K562 (cell line): ENCODE data around the gene PCCB. TPM values are rescaled to one million over a fixed set of nuclear protein-coding genes. Genes with fewer than 3 reads are reported as not detected.

Experiments
- ATAC-seq: fragments of 200-7000 bp; cut with Tn5 transposase; 3 replicates; pipeline ENCODE4 v1.9.1; 2020; ENCODE audit warnings: moderate library complexity
- BruUV-seq: library from RNA; stranded (reverse); fragments of 400-500 nt; replicated peaks from 2 replicates; lab custom pipeline; 2021; lab: Mats Ljungman, UMichigan
- CTCF ChIA-PET: fragments of 300-600 bp; formaldehyde crosslinking; extraction: SDS; loops from one replicate; lab custom pipeline; 2021; ENCODE audit warnings: low intra/inter-chr PET ratio; lab: Yijun Ruan, JAX
- POLR2A ChIA-PET: fragments of 300-600, 350-650 bp; sonication (Branson Sonifier 250); formaldehyde crosslinking; extraction: SDS; loops from one replicate; lab custom pipeline; 2021; ENCODE audit warnings: antibody characterized with exemption, inconsistent platforms; lab: Yijun Ruan, JAX
- DNase-seq, 4 experiments: peaks; one replicate each; pipeline versions ENCODE4 v3.0.0 to v3.0.0-alpha.2; 2011 to 2018; ENCODE audit warnings: low spot score in 3 of 4, mixed read lengths in 3 of 4; ENCODE audit errors: extremely low read depth in 1 of 4
- FAIRE-seq: peaks from 2 replicates; lab custom pipeline; 2011; peaks lifted over from hg19 to GRCh38; lab: Jason Lieb, UNC
- H2AFZ ChIP-seq: 2 replicates; pipeline ENCODE4 v1.6.0; 2011; ENCODE audit warnings: low read depth, low read length, control low read depth, inconsistent platforms
- H3K27ac ChIP-seq: fragments of 200-600 bp; 3 replicates; pipeline ENCODE4 v1.8.0; 2011; ENCODE audit warnings: low read depth, mild to moderate bottlenecking, control low read depth, inconsistent platforms, low read length, moderate library complexity, mixed read lengths; ENCODE audit errors: extremely low read depth
- H3K27me3 ChIP-seq, 2 experiments: fragments of 300-600 bp in 1 of 2; 2 replicates in 1 of 2; 3 replicates in 1 of 2; pipeline versions ENCODE4 v1.6.0 to v1.8.0; 2011; ENCODE audit warnings: inconsistent platforms in 2 of 2, low read length in 2 of 2, mild to moderate bottlenecking in 1 of 2, mixed read lengths in 1 of 2, moderate library complexity in 1 of 2; ENCODE audit not compliant: control insufficient read depth in 2 of 2, insufficient read depth in 2 of 2
- H3K36me3 ChIP-seq: fragments of 300-600 bp; 3 replicates; pipeline ENCODE4 v1.8.0; 2011; ENCODE audit warnings: mild to moderate bottlenecking, low read length, inconsistent platforms; ENCODE audit not compliant: control insufficient read depth, insufficient read depth
- H3K4me1 ChIP-seq, 2 experiments: fragments of 200-600 bp in 1 of 2; replicated peaks in 1 of 2; 2 replicates in 1 of 2; 3 replicates in 1 of 2; pipeline versions ENCODE4 v1.5.1 to v1.8.0; 2011; ENCODE audit warnings: inconsistent platforms in 2 of 2, low read length in 2 of 2, mild to moderate bottlenecking in 1 of 2, mixed read lengths in 1 of 2, moderate library complexity in 1 of 2; ENCODE audit not compliant: control insufficient read depth in 2 of 2, insufficient read depth in 2 of 2
- H3K4me2 ChIP-seq: 2 replicates; pipeline ENCODE4 v1.6.1; 2011; ENCODE audit warnings: low read length, control low read depth, inconsistent platforms, mixed read lengths; ENCODE audit not compliant: insufficient read depth
- H3K4me3 ChIP-seq: fragments of 200-600 bp; sonication (generic), shearing (Covaris generic); 2 replicates; pipeline ENCODE4 v1.5.1; 2016; ENCODE audit warnings: control low read depth, inconsistent platforms
- H3K79me2 ChIP-seq: fragments of 200-600 bp; 3 replicates; pipeline ENCODE4 v1.8.0; 2011; ENCODE audit warnings: low read length, inconsistent platforms; ENCODE audit not compliant: control insufficient read depth, insufficient read depth
- H3K9ac ChIP-seq, 2 experiments: 2 replicates each; pipeline versions ENCODE4 v1.6.0 to v1.6.1; 2011; ENCODE audit warnings: low read depth in 2 of 2, low read length in 2 of 2, control low read depth in 1 of 2, inconsistent platforms in 1 of 2, mild to moderate bottlenecking in 1 of 2, mixed read lengths in 1 of 2; ENCODE audit not compliant: insufficient read depth in 1 of 2
- H3K9me1 ChIP-seq: one replicate; pipeline ENCODE4 v1.6.0; 2011; ENCODE audit warnings: inconsistent platforms, mild to moderate bottlenecking, low read length, moderate library complexity; ENCODE audit not compliant: control insufficient read depth, insufficient read depth
- H3K9me3 ChIP-seq: replicated peaks from 2 replicates; pipeline ENCODE4 v1.5.1; 2011; ENCODE audit warnings: low read depth, low read length, inconsistent platforms; ENCODE audit not compliant: control insufficient read depth, insufficient read depth
- H4K20me1 ChIP-seq: replicated peaks from 2 replicates; pipeline ENCODE4 v1.6.1; 2011; ENCODE audit warnings: low read length, inconsistent platforms, mixed read lengths; ENCODE audit not compliant: control insufficient read depth, insufficient read depth
- ATF1 ChIP-seq, 2 experiments: fragments of 450-650 bp in 1 of 2; IDR thresholded peaks; 2 replicates each; pipeline ENCODE4 v1.6.1; 2016; ENCODE audit warnings: missing compliant biosample characterization in 1 of 2, missing genetic modification characterization in 1 of 2
- CREB3L1 ChIP-seq: fragments of 450-650 bp; IDR thresholded peaks from 2 replicates; pipeline ENCODE4 v1.6.1; 2014; ENCODE audit warnings: low read depth, mild to moderate bottlenecking, moderate library complexity, borderline replicate concordance
- DMBX1 ChIP-seq: fragments of 250-450 bp; sonication (Bioruptor Pico); IDR thresholded peaks from 2 replicates; pipeline ENCODE4 v1.8.0; 2022; ENCODE audit warnings: inconsistent platforms, mild to moderate bottlenecking, moderate library complexity, borderline replicate concordance
- GABPB1 ChIP-seq: sonication (generic); formaldehyde crosslinking; IDR thresholded peaks from 2 replicates; pipeline ENCODE4 v1.8.0; 2022; ENCODE audit warnings: mild to moderate bottlenecking, missing genetic modification reagents
- HNRNPK ChIP-seq: fragments of 200-400 bp; formaldehyde crosslinking; IDR thresholded peaks from one replicate; pipeline ENCODE4 v1.6.1; 2018; ENCODE audit warnings: mild to moderate bottlenecking, low read depth, low read length; ENCODE audit not compliant: poor library complexity, severe bottlenecking
- KLF16 ChIP-seq: IDR thresholded peaks from 2 replicates; pipeline ENCODE4 v1.6.1; 2016; ENCODE audit warnings: antibody characterized with exemption
- MTF1 ChIP-seq: fragments of 250-450 bp; sonication (Bioruptor Pico); IDR thresholded peaks from 2 replicates; pipeline ENCODE4 v1.9.0; 2021; ENCODE audit warnings: moderate library complexity, mild to moderate bottlenecking, inconsistent platforms, borderline replicate concordance
- NCOA1 ChIP-seq: fragments of 450-650 bp; IDR thresholded peaks from 2 replicates; pipeline ENCODE4 v1.6.1; 2016; ENCODE audit warnings: low read depth
- POLR2AphosphoS5 ChIP-seq: IDR thresholded peaks from 2 replicates; pipeline ENCODE4 v1.6.1; 2011; ENCODE audit warnings: mild to moderate bottlenecking, low read depth, low read length, moderate library complexity; ENCODE audit not compliant: control insufficient read depth, insufficient read depth
- RAD21 ChIP-seq, 2 experiments: fragments of 250-450 bp in 1 of 2; fragments of 450-650 bp in 1 of 2; sonication (Bioruptor Pico) in 1 of 2; formaldehyde crosslinking in 1 of 2; IDR thresholded peaks in 1 of 2; conservative IDR thresholded peaks in 1 of 2; 2 replicates each; pipeline versions ENCODE4 v1.4.0 to v1.8.0; 2020 to 2022; ENCODE audit warnings: mild to moderate bottlenecking in 2 of 2, moderate library complexity in 1 of 2
- STAT5A ChIP-seq: IDR thresholded peaks from 2 replicates; pipeline ENCODE4 v1.6.1; 2012; ENCODE audit warnings: low read length, inconsistent platforms, borderline replicate concordance
- ZNF224 ChIP-seq: sonication (generic); formaldehyde crosslinking; IDR thresholded peaks from 2 replicates; pipeline ENCODE4 v1.8.0; 2022; ENCODE audit warnings: mild to moderate bottlenecking, missing genetic modification reagents
- ZNF253 ChIP-seq: fragments of 250-450 bp; sonication (Bioruptor Pico); conservative IDR thresholded peaks from 2 replicates; pipeline ENCODE4 v1.6.1; 2021; ENCODE audit warnings: mild to moderate bottlenecking
- ZNF408 ChIP-seq: fragments of 250-450 bp; sonication (Bioruptor Pico); IDR thresholded peaks from 2 replicates; pipeline ENCODE4 v1.4.0; 2020; ENCODE audit warnings: low read depth, mild to moderate bottlenecking, moderate library complexity
- WGBS: fragments of 100-300 bp; shearing (Covaris generic); methylation state at CpG from one replicate; pipeline ENCODE4 v1.1.6; 2016; ENCODE audit warnings: low coverage, mixed read lengths; ENCODE audit not compliant: insufficient coverage; ENCODE audit errors: missing lambda C conversion rate; 5-methylcytosine and 5-hydroxymethylcytosine counted together
- in situ Hi-C: fragments of 300-500 bp; cut with MboI; formaldehyde crosslinking; loops from 4 replicates; pipeline ENCODE4 v1.15.0; 2018; ENCODE audit warnings: inconsistent platforms, mixed read lengths
- intact Hi-C: fragments of 100-400 bp; cut with micrococcal nuclease; formaldehyde crosslinking; loops from 2 replicates; pipeline ENCODE4 v1.14.2; 2022
- polyA plus RNA-seq, 8 experiments: library from polyadenylated mRNA; depleted of rRNA in 4 of 8; stranded (reverse) in 5 of 8; unstranded in 3 of 8; fragments of >200 nt; fragmentation: Nextera tagmentation in 2 of 8; fragmentation: Illumina TruSeq in 1 of 8; extraction: Ambion mirVana in 2 of 8; extraction: Trizol in 1 of 8; gene quantifications; 2 replicates each; pipeline versions ENCODE4 v1.2.1 to v1.2.3, GENCODE V29; 2011 to 2014; ENCODE audit warnings: inconsistent platforms in 1 of 8, missing spikeins in 1 of 8
- total RNA-seq, 7 experiments: library from RNA; depleted of rRNA in 6 of 7; stranded (reverse); fragments of >200 nt in 6 of 7; fragmentation: Illumina TruSeq in 2 of 7; extraction: Trizol in 2 of 7; gene quantifications; 2 replicates each; pipeline versions ENCODE4 v1.2.1 to v1.2.3, GENCODE V29; 2011 to 2021; ENCODE audit warnings: low replicate concordance in 1 of 7
- TF ChIP-seq, protein P1 (sequence below): fragments of 250-450 bp; sonication (Bioruptor Pico); IDR thresholded peaks from 2 replicates; pipeline ENCODE4 v1.8.0; 2022; ENCODE audit warnings: moderate library complexity, mild to moderate bottlenecking, inconsistent platforms

PCCB gene
- total and polyA plus RNA-seq, 9 of the 15 experiments (the other 6 are each of a cell fraction or from before 2014, with no cell fraction given): 69.5 to 173 (median 92.8) TPM

DNA sequence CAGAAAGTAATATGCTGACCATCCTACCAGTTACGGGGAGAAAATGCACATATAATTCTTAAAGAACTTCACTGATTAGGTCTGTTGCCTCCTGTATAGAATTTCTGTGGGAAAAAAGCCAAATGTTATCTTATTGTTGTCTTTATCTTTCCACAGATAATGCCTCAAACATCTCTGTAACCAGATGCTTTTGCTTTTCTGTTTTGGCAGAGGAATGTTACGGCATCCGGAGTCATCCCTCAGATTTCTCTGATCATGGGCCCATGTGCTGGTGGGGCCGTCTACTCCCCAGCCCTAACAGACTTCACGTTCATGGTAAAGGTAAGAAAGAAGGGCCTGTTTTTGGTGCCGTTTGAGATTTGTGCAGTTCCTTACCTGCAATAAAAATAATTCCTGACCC is 33.5 kb downstream of the PCCB start:
- FAIRE-seq: no peak
- DNase-seq: no peak
- Histone ChIP-seq H3K4me1 (no peaks in the 10 kb centered on the region), H3K9me1 (no peaks in the 10 kb centered on the region), H3K36me3 (peaks cover 75% of the 10 kb centered on the region), H3K79me2 (peaks cover 26% of the 10 kb centered on the region), H3K9me3 (peaks cover 4% of the 10 kb centered on the region), H3K27me3 (no peaks in the 10 kb centered on the region), H3K9ac (no peak overlapping the region), H3K27ac (no peak overlapping the region), H4K20me1 (no peaks in the 10 kb centered on the region), H3K4me3 (no peak overlapping the region), H3K4me2 (no peak overlapping the region), H2AFZ (no peak overlapping the region)
- ChIA-PET POLR2A (no interaction called here), CTCF (no interaction called here)
- 95% methylated on average over 2 of the region's 6 CpGs for WGBS
- no TSS peak for BruUV-seq
- no peak for ATAC-seq
- in situ Hi-C loops: no loop called here
- TF ChIP-seq HNRNPK (no peak), DMBX1 (no peak), ZNF224 (CRISPR knock-in tag) (no peak)
- intact Hi-C loops: no loop called here

DNA sequence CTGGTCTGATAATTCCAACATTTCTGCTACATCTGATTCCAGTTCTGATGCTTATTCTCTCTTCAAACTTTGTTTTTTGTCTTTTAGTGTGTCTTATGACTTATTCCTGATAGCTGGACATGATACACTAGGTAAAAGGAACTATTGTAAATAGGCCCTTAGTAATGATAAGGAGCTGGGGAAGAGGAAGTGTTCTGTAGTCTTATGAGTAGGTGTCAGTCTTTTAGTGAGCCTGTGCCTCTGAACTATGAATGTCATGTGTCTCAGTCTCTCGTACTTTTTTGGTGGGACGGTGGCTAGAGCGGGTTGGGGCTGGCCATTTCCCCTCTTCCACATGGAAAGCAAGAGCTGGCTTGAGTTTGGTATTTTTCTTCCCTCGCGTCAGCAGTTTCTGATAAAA is 41.2 kb downstream of the PCCB start:
- Histone ChIP-seq H3K79me2 (peaks cover 7% of the 10 kb centered on the region; the same call in 1 of the 3 replicates), H2AFZ (no peak overlapping the region), H3K27me3 (no peaks in the 10 kb centered on the region), H3K9ac (no peak overlapping the region), H3K4me3 (no peak overlapping the region), H3K9me1 (no peaks in the 10 kb centered on the region), H4K20me1 (no peaks in the 10 kb centered on the region), H3K4me2 (no peak overlapping the region), H3K4me1 (no peaks in the 10 kb centered on the region), H3K9me3 (no peaks in the 10 kb centered on the region), H3K27ac (no peak overlapping the region), H3K36me3 (peaks cover 49% of the 10 kb centered on the region; the same call in 2 of the 3 replicates)
- ATAC-seq (no peak), DNase-seq (no peak), FAIRE-seq (no peak)
- WGBS: 98% methylated on average over 5 of the region's 5 CpGs
- in situ Hi-C loops (no loop called here), intact Hi-C loops (no loop called here)
- POLR2A ChIA-PET: no interaction called here
- BruUV-seq: no TSS peak
- CTCF ChIA-PET: no interaction called here
- TF ChIP-seq ATF1 (CRISPR knock-in tag; IDR thresholded peaks at IDR 0.05): no peak
- no peak for TF ChIP-seq ATF1 (tag; IDR thresholded peaks at IDR 0.05)
- no peak for TF ChIP-seq DMBX1
- TF ChIP-seq CREB3L1: no peak
- no peak for TF ChIP-seq POLR2AphosphoS5
- TF ChIP-seq STAT5A: no peak
- TF ChIP-seq, protein P1, sequence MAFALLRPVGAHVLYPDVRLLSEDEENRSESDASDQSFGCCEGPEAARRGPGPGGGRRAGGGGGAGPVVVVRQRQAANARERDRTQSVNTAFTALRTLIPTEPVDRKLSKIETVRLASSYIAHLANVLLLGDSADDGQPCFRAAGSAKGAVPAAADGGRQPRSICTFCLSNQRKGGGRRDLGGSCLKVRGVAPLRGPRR (CRISPR knock-in tag): no peak
- no peak for TF ChIP-seq NCOA1
- no peak for TF ChIP-seq MTF1 (CRISPR knock-in tag)
- TF ChIP-seq GABPB1 (CRISPR knock-in tag): no peak
- no peak for TF ChIP-seq ZNF408 (CRISPR knock-in tag)
- no peak for TF ChIP-seq RAD21 (CRISPR knock-in tag; conservative IDR thresholded peaks at IDR 0.05 in 1 of 2, IDR thresholded peaks at IDR 0.05 in 1 of 2)
- no peak for TF ChIP-seq ZNF253 (CRISPR knock-in tag)
- no peak for TF ChIP-seq KLF16
